ENCODE results near the gene OSTF1. TPM values are rescaled to one million over a fixed set of nuclear protein-coding genes. Genes with fewer than 3 reads are reported as not detected.

The OSTF1 gene
- total and polyA plus RNA-seq, 2 donors (not counting 3 experiments of a cell fraction or from before 2014, with no cell fraction given) = 23.5 to 70.9 TPM

DNA sequence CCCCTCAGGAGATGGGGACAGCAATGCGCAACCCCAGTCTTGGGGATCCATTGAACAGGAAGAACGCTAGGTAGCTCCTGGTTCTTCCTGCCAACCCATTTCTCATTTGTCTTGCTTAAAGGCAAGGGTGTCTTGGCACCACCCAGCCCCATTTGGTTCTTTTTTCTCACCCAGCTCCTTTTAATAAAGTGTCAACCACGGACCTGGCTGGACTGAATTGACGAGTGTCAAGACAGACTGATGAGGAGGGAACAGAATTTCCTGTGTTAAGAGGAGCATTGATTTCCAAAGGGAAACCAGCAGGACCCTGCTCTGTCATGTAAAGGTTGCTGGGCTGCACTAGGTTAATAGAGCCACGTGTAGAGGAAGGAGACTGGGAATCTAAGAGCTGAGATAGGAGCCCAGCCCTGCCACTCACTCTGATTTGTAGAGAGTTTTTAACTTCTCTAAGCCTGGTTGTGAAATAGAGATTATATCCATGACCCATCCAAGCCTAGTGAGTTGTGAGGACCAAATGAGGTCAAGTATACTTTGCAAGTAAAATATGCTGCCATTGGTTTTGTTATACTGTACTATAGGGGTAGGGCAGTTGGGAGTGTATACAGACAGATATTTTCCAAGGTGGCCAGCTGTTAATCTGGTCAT, 33.7 kb downstream of the OSTF1 start:
- POLR2A ChIA-PET = no interaction called here
- Histone ChIP-seq H3K27ac (ENCODE audit: insufficient read depth, low read depth, low read length) (no peak overlapping the region), H4K20me1 (replicated peaks; ENCODE audit: control insufficient read depth, extremely low read depth, insufficient read depth, low read length) (peaks cover 3% of the 10 kb centered on the region), H3K4me3 (replicated peaks in 1 of 3; ENCODE audit: insufficient read depth in 1 of 3, low read depth in 1 of 3, low read length in 3 of 3) (no peak overlapping the region), H2AFZ (ENCODE audit: low read depth, low read length) (no peak overlapping the region), H3K9me1 (replicated peaks; ENCODE audit: control insufficient read depth, extremely low read depth, insufficient read depth, low read length) (no peaks in the 10 kb centered on the region), H3K9ac (replicated peaks; ENCODE audit: extremely low read depth, insufficient read depth, low read length) (no peak overlapping the region), H3K36me3 (ENCODE audit: control insufficient read depth in 2 of 2, extremely low read depth in 1 of 2, insufficient read depth in 2 of 2, low read length in 2 of 2) (peaks cover 3 to 15% of the 10 kb centered on the region in 2 experiments), H3K4me1 (ENCODE audit: control insufficient read depth, extremely low read depth, insufficient read depth, low read length) (peaks cover 7% of the 10 kb centered on the region), H3K79me2 (ENCODE audit: control insufficient read depth, insufficient read depth, low read length) (peaks cover 49% of the 10 kb centered on the region), H3K4me2 (ENCODE audit: insufficient read depth, low read length) (no peak overlapping the region), H3K27me3 (ENCODE audit: control insufficient read depth in 2 of 2, insufficient read depth in 2 of 2, low read length in 2 of 2) (no peaks in the 10 kb centered on the region), H3K9me3 (replicated peaks; ENCODE audit: control insufficient read depth, insufficient read depth, low read length) (no peaks in the 10 kb centered on the region)
- no peak for DNase-seq (ENCODE audit: low read depth, low spot score)
- CTCF ChIA-PET = no interaction called here
- TF ChIP-seq GATA2 (IDR thresholded peaks at IDR 0.05; ENCODE audit: insufficient read depth, insufficient read length, low read depth, low read length) (no peak), POLR2AphosphoS5 (IDR thresholded peaks at IDR 0.05; ENCODE audit: insufficient read depth, low read depth, low read length) (no peak), MAX (IDR thresholded peaks at IDR 0.05; ENCODE audit: insufficient read depth, insufficient read length) (no peak), JUN (IDR thresholded peaks at IDR 0.05; ENCODE audit: borderline replicate concordance, insufficient read depth, insufficient read length, low read depth) (no peak), FOS (IDR thresholded peaks at IDR 0.05; ENCODE audit: borderline replicate concordance, insufficient read depth, low read length) (no peak), EZH2 (IDR thresholded peaks at IDR 0.05; ENCODE audit: borderline replicate concordance, low read depth, low read length, severe bottlenecking) (no peak), POLR2A (IDR thresholded peaks at IDR 0.05; ENCODE audit: low read depth, low read length) (no peak), MYC (IDR thresholded peaks at IDR 0.05; ENCODE audit: low read depth, low read length) (no peak)
- TF ChIP-seq, protein P1, sequence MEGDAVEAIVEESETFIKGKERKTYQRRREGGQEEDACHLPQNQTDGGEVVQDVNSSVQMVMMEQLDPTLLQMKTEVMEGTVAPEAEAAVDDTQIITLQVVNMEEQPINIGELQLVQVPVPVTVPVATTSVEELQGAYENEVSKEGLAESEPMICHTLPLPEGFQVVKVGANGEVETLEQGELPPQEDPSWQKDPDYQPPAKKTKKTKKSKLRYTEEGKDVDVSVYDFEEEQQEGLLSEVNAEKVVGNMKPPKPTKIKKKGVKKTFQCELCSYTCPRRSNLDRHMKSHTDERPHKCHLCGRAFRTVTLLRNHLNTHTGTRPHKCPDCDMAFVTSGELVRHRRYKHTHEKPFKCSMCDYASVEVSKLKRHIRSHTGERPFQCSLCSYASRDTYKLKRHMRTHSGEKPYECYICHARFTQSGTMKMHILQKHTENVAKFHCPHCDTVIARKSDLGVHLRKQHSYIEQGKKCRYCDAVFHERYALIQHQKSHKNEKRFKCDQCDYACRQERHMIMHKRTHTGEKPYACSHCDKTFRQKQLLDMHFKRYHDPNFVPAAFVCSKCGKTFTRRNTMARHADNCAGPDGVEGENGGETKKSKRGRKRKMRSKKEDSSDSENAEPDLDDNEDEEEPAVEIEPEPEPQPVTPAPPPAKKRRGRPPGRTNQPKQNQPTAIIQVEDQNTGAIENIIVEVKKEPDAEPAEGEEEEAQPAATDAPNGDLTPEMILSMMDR (IDR thresholded peaks at IDR 0.05; ENCODE audit: extremely low read depth in 1 of 2, insufficient read depth in 1 of 2, low read depth in 1 of 2, low read length in 2 of 2) = no peak
- no TSS peak for BruUV-seq (replicated peaks)
- intact Hi-C loops (cut with micrococcal nuclease) (no loop called here), dilution Hi-C loops (cut with MboI; ENCODE audit: extremely low pct_ligation_motif_present, low sequenced_read_pairs) (no loop called here)
- FAIRE-seq = no peak
